ENCODE results near the gene ST6GALNAC4.

GRCh38 chr9:127935765-127936221 is 19.0 kb upstream of the ST6GALNAC4 start:
- TF ChIP-seq TAF1 (IDR thresholded peaks at IDR 0.05; ENCODE audit: borderline replicate concordance, insufficient read depth, low read length) (no peak), POLR2AphosphoS5 (IDR thresholded peaks at IDR 0.05; ENCODE audit: low read depth, low read length) (no peak)
- TF ChIP-seq, protein P1, sequence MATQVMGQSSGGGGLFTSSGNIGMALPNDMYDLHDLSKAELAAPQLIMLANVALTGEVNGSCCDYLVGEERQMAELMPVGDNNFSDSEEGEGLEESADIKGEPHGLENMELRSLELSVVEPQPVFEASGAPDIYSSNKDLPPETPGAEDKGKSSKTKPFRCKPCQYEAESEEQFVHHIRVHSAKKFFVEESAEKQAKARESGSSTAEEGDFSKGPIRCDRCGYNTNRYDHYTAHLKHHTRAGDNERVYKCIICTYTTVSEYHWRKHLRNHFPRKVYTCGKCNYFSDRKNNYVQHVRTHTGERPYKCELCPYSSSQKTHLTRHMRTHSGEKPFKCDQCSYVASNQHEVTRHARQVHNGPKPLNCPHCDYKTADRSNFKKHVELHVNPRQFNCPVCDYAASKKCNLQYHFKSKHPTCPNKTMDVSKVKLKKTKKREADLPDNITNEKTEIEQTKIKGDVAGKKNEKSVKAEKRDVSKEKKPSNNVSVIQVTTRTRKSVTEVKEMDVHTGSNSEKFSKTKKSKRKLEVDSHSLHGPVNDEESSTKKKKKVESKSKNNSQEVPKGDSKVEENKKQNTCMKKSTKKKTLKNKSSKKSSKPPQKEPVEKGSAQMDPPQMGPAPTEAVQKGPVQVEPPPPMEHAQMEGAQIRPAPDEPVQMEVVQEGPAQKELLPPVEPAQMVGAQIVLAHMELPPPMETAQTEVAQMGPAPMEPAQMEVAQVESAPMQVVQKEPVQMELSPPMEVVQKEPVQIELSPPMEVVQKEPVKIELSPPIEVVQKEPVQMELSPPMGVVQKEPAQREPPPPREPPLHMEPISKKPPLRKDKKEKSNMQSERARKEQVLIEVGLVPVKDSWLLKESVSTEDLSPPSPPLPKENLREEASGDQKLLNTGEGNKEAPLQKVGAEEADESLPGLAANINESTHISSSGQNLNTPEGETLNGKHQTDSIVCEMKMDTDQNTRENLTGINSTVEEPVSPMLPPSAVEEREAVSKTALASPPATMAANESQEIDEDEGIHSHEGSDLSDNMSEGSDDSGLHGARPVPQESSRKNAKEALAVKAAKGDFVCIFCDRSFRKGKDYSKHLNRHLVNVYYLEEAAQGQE (IDR thresholded peaks at IDR 0.05; ENCODE audit: insufficient read depth in 1 of 2, low read depth in 2 of 2, low read length in 2 of 2) = no peak

All from PFSK-1 (cell line).